ENCODE data around the gene MRTFB.
A peak's percentile ranks its signal among the peaks of the same experiment; 100 is the strongest.
"Not testable (repeated sequence)": the region's sequence is repeated elsewhere in the genome, so short reads cannot be mapped to it uniquely, and the experiment has no call there.

Gene MRTFB, protein sequence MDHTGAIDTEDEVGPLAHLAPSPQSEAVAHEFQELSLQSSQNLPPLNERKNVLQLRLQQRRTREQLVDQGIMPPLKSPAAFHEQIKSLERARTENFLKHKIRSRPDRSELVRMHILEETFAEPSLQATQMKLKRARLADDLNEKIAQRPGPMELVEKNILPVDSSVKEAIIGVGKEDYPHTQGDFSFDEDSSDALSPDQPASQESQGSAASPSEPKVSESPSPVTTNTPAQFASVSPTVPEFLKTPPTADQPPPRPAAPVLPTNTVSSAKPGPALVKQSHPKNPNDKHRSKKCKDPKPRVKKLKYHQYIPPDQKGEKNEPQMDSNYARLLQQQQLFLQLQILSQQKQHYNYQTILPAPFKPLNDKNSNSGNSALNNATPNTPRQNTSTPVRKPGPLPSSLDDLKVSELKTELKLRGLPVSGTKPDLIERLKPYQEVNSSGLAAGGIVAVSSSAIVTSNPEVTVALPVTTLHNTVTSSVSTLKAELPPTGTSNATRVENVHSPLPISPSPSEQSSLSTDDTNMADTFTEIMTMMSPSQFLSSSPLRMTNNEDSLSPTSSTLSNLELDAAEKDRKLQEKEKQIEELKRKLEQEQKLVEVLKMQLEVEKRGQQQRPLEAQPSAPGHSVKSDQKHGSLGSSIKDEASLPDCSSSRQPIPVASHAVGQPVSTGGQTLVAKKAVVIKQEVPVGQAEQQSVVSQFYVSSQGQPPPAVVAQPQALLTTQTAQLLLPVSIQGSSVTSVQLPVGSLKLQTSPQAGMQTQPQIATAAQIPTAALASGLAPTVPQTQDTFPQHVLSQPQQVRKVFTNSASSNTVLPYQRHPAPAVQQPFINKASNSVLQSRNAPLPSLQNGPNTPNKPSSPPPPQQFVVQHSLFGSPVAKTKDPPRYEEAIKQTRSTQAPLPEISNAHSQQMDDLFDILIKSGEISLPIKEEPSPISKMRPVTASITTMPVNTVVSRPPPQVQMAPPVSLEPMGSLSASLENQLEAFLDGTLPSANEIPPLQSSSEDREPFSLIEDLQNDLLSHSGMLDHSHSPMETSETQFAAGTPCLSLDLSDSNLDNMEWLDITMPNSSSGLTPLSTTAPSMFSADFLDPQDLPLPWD

DNA sequence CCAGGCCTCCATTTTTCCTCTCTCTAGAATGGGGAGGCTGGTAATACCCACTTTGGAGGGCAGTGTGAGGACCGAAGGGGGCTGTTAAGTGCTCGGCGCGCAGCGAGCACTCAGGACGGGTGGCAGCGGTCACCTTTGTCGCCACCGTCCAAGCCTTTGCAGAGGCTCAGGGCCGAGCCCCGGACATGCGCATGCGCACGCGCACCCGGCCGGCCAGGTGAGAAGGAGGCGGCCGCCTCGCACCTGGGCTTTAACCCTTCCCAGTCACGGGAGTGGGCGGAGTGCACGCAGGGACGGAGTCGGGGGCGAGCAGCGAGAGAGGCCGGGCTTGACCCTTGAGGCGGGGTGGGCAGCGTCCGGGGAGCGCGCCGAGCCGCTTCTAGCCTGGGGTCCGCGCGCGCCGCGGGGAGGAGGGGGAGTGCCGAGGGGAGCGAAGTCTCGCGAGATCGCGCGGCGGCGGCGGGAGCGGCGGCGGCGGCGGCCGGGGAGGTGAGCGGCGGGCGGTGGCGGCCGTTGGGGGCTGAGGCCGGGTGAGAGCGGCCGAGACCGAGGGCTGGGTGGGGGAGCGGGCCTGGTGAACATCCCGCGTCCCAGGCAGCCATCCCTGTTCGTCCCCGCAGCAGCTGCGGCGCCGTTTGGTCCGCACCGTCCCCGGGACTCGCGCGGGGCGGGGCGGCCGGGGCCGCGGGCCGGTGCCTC lies at the start of gene MRTFB:
MRTFB (plus strand) TSS at position 443 of the 699 bp plus-strand sequence. CDS start 69,288 bp downstream, outside the sequence.
- ChIA-PET POLR2A (no interaction called here), CTCF (no interaction called here)
- TF ChIP-seq CTCF (IDR thresholded peaks at IDR 0.05; ENCODE audit: insufficient read depth, low read length, missing control alignments) = no peak
- H3K4me3 ChIP-seq (ENCODE audit: low read depth, low read length) = peak within 1 kb of the TSS; percentile 90
- no peak for DNase-seq (ENCODE audit: low read depth, low spot score)

- DNase-seq (ENCODE audit: low read depth, low spot score); H3K4me3 ChIP-seq (ENCODE audit: low read depth, low read length); POLR2A ChIA-PET: not testable (repeated sequence)
- CTCF ChIA-PET = interaction anchor here (0.9 kb wide), 1 partner anchor 38 kb away, joined by 3 read pairs; no protein-coding TSS in a partner anchor
These were observed 47.6 kb upstream of the MRTFB start for GRCh38 chr16:14023526-14023925.

- H3K4me3 ChIP-seq (ENCODE audit: low read depth, low read length) = no peak overlapping the region
- CTCF ChIA-PET = interaction anchor here (0.9 kb wide), 1 partner anchor 37 kb away, joined by 3 read pairs; no protein-coding TSS in a partner anchor
- DNase-seq (ENCODE audit: low read depth, low spot score) = no peak
- POLR2A ChIA-PET = no interaction called here
- TF ChIP-seq CTCF (IDR thresholded peaks at IDR 0.05; ENCODE audit: insufficient read depth, low read length, missing control alignments) = no peak
These were observed 46.8 kb upstream of the MRTFB start for GRCh38 chr16:14024283-14024682.

DNA sequence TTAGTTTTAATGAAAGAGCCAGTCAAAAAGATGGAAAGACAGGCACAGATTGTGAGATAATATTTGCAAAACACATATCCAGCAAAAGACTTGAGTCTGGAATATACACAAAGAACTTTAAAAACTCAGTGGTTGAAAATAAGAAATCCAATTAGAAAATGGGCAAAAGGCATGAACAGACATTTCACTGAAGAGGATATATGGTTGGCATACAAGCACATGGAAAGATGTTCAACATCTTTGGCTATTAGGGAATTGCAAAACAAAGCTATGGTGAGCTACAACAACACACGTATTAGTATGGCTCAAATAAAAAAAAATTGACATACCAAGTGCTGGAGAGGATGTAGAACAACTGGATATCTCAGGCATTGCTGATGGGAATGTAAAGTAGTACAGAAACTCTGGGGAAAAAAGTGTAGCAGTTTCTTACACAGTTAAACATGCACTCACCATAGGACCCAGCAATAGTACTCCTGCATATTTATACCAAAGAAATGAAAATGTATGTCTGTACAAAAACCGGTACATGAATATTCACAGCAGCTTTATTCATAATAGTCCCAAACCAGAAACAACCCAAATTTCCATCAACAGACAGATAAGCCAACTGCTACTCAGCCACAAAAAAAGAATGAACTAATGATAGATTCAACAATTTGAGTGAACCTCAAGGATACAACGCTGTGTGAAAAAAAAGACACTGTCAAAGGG lies 44.4 kb upstream of the MRTFB start:
- DNase-seq (ENCODE audit: low read depth, low spot score) = no peak
- TF ChIP-seq CTCF (IDR thresholded peaks at IDR 0.05; ENCODE audit: insufficient read depth, low read length, missing control alignments) = no peak
- CTCF ChIA-PET = no interaction called here
- no peak overlapping the region for H3K4me3 ChIP-seq (ENCODE audit: low read depth, low read length)
- POLR2A ChIA-PET = no interaction called here

GRCh38 chr16:14028202-14028601 lies 42.9 kb upstream of the MRTFB start:
- ChIA-PET POLR2A (no interaction called here), CTCF (interaction anchor here (1.4 kb wide), 1 partner anchor 158 kb away, joined by 4 read pairs; no protein-coding TSS in a partner anchor)
- H3K4me3 ChIP-seq (ENCODE audit: low read depth, low read length) = no peak overlapping the region
- no peak for TF ChIP-seq CTCF (IDR thresholded peaks at IDR 0.05; ENCODE audit: insufficient read depth, low read length, missing control alignments)
- no peak for DNase-seq (ENCODE audit: low read depth, low spot score)

- TF ChIP-seq CTCF (IDR thresholded peaks at IDR 0.05; ENCODE audit: insufficient read depth, low read length, missing control alignments) = no peak
- no peak for DNase-seq (ENCODE audit: low read depth, low spot score)
- no peak overlapping the region for H3K4me3 ChIP-seq (ENCODE audit: low read depth, low read length)
- ChIA-PET CTCF (interaction anchor here (1.4 kb wide), 1 partner anchor 156 kb away, joined by 4 read pairs; no protein-coding TSS in a partner anchor), POLR2A (no interaction called here)
These were observed 41.5 kb upstream of the MRTFB start for GRCh38 chr16:14029658-14030057.
